H1 (cell line): ENCODE results near the gene MAPKAPK5. TPM values are rescaled to one million over a fixed set of nuclear protein-coding genes. Genes with fewer than 3 reads are reported as not detected.
A peak's percentile ranks its signal among the peaks of the same experiment; 100 is the strongest.

Source experiments
- CTCF ChIA-PET: fragments of 300-600 bp; sonication (Branson Sonifier 250); formaldehyde crosslinking; loops from one replicate; lab custom pipeline; 2021; ENCODE audit not compliant: partially characterized antibody; lab: Charles Lee
- POLR2A ChIA-PET: fragments of 300-600 bp; sonication (Branson Sonifier 250); formaldehyde crosslinking; loops from one replicate; lab custom pipeline; 2021; ENCODE audit warnings: inconsistent platforms; ENCODE audit not compliant: partially characterized antibody; lab: Charles Lee
- DNase-seq, 2 experiments: peaks; one replicate each; pipeline versions ENCODE4 v3.0.0 to v3.0.0-alpha.2; 2010 to 2022; ENCODE audit warnings: low spot score in 2 of 2, low read depth in 1 of 2, mixed read lengths in 1 of 2
- FAIRE-seq: peaks from 2 replicates; lab custom pipeline; 2011; peaks lifted over from hg19 to GRCh38; lab: Jason Lieb, UNC
- H2AFZ ChIP-seq: 2 replicates; pipeline ENCODE4 v1.8.1; 2012; ENCODE audit warnings: low read length, inconsistent platforms
- H2AK5ac ChIP-seq: 2 replicates; pipeline ENCODE4 v1.6.1; 2013; ENCODE audit warnings: low read depth, low read length
- H2BK120ac ChIP-seq: replicated peaks from 2 replicates; pipeline ENCODE3; 2013; ENCODE audit warnings: low read depth, low read length, inconsistent platforms
- H2BK12ac ChIP-seq: 2 replicates; pipeline ENCODE4 v1.6.1; 2013; ENCODE audit warnings: low read depth, low read length
- H2BK15ac ChIP-seq: 2 replicates; pipeline ENCODE4 v1.6.1; 2013; ENCODE audit warnings: low read length
- H2BK20ac ChIP-seq: 2 replicates; pipeline ENCODE4 v1.6.1; 2013; ENCODE audit warnings: low read length
- H2BK5ac ChIP-seq: 2 replicates; pipeline ENCODE4 v1.6.1; 2013; ENCODE audit warnings: low read depth, low read length
- H3K14ac ChIP-seq: 2 replicates; pipeline ENCODE4 v1.6.1; 2013; ENCODE audit warnings: inconsistent platforms; ENCODE audit not compliant: insufficient read length
- H3K18ac ChIP-seq: 2 replicates; pipeline ENCODE4 v1.6.1; 2013; ENCODE audit warnings: low read length; ENCODE audit errors: extremely low read depth
- H3K23ac ChIP-seq: 2 replicates; pipeline ENCODE4 v1.6.1; 2013; ENCODE audit warnings: inconsistent platforms; ENCODE audit not compliant: insufficient read length
- H3K23me2 ChIP-seq: 2 replicates; pipeline ENCODE4 v1.6.1; 2013; ENCODE audit warnings: low read depth, low read length
- H3K27ac ChIP-seq: 2 replicates; pipeline ENCODE4 v1.6.1; 2011; ENCODE audit warnings: low read depth, low read length, inconsistent platforms
- H3K27me3 ChIP-seq, 4 experiments: replicated peaks in 1 of 4; 1 replicate in 1 of 4; 2 replicates in 3 of 4; pipeline versions ENCODE4 v1.6.1 to v1.8.1; 2011 to 2013; ENCODE audit warnings: low read length in 3 of 4, mild to moderate bottlenecking in 3 of 4, inconsistent platforms in 2 of 4, mixed read lengths in 2 of 4, moderate library complexity in 1 of 4; ENCODE audit not compliant: control insufficient read depth in 3 of 4, insufficient read depth in 3 of 4; ENCODE audit errors: extremely low read depth in 1 of 4
- H3K36me3 ChIP-seq, 4 experiments: 2 replicates each; pipeline versions ENCODE4 v1.6.1 to v1.8.1; 2011 to 2013; ENCODE audit warnings: mild to moderate bottlenecking in 4 of 4, low read length in 3 of 4, moderate library complexity in 2 of 4, control low read depth in 1 of 4, inconsistent platforms in 1 of 4; ENCODE audit not compliant: insufficient read depth in 4 of 4, control insufficient read depth in 2 of 4
- H3K4ac ChIP-seq: replicated peaks from 2 replicates; pipeline ENCODE3; 2013; ENCODE audit warnings: low read length, low read depth, mixed read lengths, inconsistent platforms; ENCODE audit not compliant: insufficient read length
- H3K4me1 ChIP-seq, 4 experiments: replicated peaks in 1 of 4; 1 replicate in 1 of 4; 2 replicates in 3 of 4; pipeline versions ENCODE4 v1.6.1 to v1.8.1; 2011 to 2013; ENCODE audit warnings: low read length in 3 of 4, inconsistent platforms in 2 of 4, mixed read lengths in 1 of 4; ENCODE audit not compliant: insufficient read depth in 4 of 4, control insufficient read depth in 3 of 4
- H3K4me2 ChIP-seq, 2 experiments: 2 replicates each; pipeline versions ENCODE4 v1.6.1 to v1.8.1; 2011 to 2013; ENCODE audit warnings: low read depth in 2 of 2, low read length in 2 of 2, control low read depth in 1 of 2, inconsistent platforms in 1 of 2, mild to moderate bottlenecking in 1 of 2; ENCODE audit not compliant: insufficient read depth in 1 of 2
- H3K4me3 ChIP-seq, 4 experiments: fragments of 200-600, 300-600 bp in 1 of 4; sonication (generic), shearing (Covaris generic), sonication (Bioruptor Twin) in 1 of 4; 2 replicates each; pipeline versions ENCODE4 v1.5.1 to v1.8.1; 2011 to 2016; ENCODE audit warnings: low read length in 4 of 4, low read depth in 3 of 4, control low read depth in 2 of 4, inconsistent platforms in 2 of 4, mild to moderate bottlenecking in 2 of 4, mixed read lengths in 1 of 4, moderate library complexity in 1 of 4; ENCODE audit not compliant: insufficient read depth in 2 of 4; ENCODE audit errors: extremely low read depth in 1 of 4
- H3K56ac ChIP-seq: replicated peaks from 2 replicates; pipeline ENCODE3; 2013; ENCODE audit warnings: low read depth, mild to moderate bottlenecking, mixed read lengths, low read length, inconsistent platforms; ENCODE audit not compliant: insufficient read length
- H3K79me1 ChIP-seq: 2 replicates; pipeline ENCODE4 v1.6.1; 2013; ENCODE audit warnings: low read depth, low read length, control low read depth
- H3K79me2 ChIP-seq, 2 experiments: 2 replicates each; pipeline versions ENCODE4 v1.6.1 to v1.8.1; 2012 to 2013; ENCODE audit warnings: low read length in 2 of 2, mild to moderate bottlenecking in 2 of 2, inconsistent platforms in 1 of 2; ENCODE audit not compliant: insufficient read depth in 2 of 2, control insufficient read depth in 1 of 2
- H3K9ac ChIP-seq, 4 experiments: replicated peaks in 1 of 4; 1 replicate in 1 of 4; 2 replicates in 3 of 4; pipeline versions ENCODE4 v1.6.1 to v1.8.1; 2011 to 2013; ENCODE audit warnings: low read depth in 3 of 4, low read length in 3 of 4, control low read depth in 2 of 4, mild to moderate bottlenecking in 2 of 4, moderate library complexity in 2 of 4, inconsistent platforms in 1 of 4; ENCODE audit errors: extremely low read depth in 1 of 4
- H3K9me3 ChIP-seq, 2 experiments: 2 replicates each; pipeline versions ENCODE4 v1.6.1 to v1.8.1; 2012 to 2013; ENCODE audit warnings: mild to moderate bottlenecking in 2 of 2, moderate library complexity in 2 of 2, control low read depth in 1 of 2, inconsistent platforms in 1 of 2, low read depth in 1 of 2, low read length in 1 of 2, mixed read lengths in 1 of 2; ENCODE audit not compliant: insufficient read depth in 2 of 2
- H4K20me1 ChIP-seq, 2 experiments: replicated peaks in 1 of 2; 2 replicates each; pipeline versions ENCODE3 to v1.8.1; 2011 to 2013; ENCODE audit warnings: inconsistent platforms in 2 of 2, low read length in 2 of 2, mild to moderate bottlenecking in 1 of 2; ENCODE audit not compliant: insufficient read depth in 2 of 2, control insufficient read depth in 1 of 2
- H4K5ac ChIP-seq: 2 replicates; pipeline ENCODE4 v1.6.1; 2013; ENCODE audit warnings: low read length, low read depth, mixed read lengths, inconsistent platforms; ENCODE audit not compliant: insufficient read length
- H4K8ac ChIP-seq: 2 replicates; pipeline ENCODE4 v1.8.0; 2013; ENCODE audit warnings: mild to moderate bottlenecking, moderate library complexity, low read length, inconsistent platforms; ENCODE audit not compliant: insufficient read depth; ENCODE audit errors: extremely low read depth
- H4K91ac ChIP-seq: replicated peaks from 2 replicates; pipeline ENCODE3; 2013; ENCODE audit warnings: low read length, mixed read lengths, inconsistent platforms; ENCODE audit not compliant: insufficient read length
- E2F6 ChIP-seq: IDR thresholded peaks from 2 replicates; pipeline ENCODE4 v1.6.1; 2012; ENCODE audit warnings: inconsistent platforms
- SP4 ChIP-seq: IDR thresholded peaks from 2 replicates; pipeline ENCODE4 v1.6.1; 2012; ENCODE audit warnings: low read length, inconsistent platforms
- WGBS, 2 experiments: shearing (Covaris generic) in 1 of 2; methylation state at CpG; one replicate each; pipeline versions ENCODE4 v1.1.6 to v1.1.7; 2013 to 2015; ENCODE audit warnings: low lambda C conversion rate in 2 of 2, mixed read lengths in 2 of 2, inconsistent platforms in 1 of 2, low coverage in 1 of 2, missing lambda C conversion rate in 1 of 2; ENCODE audit not compliant: insufficient replicate concordance in 2 of 2, insufficient coverage in 1 of 2, insufficient read length in 1 of 2; ENCODE audit errors: extremely low coverage in 1 of 2, missing lambda C conversion rate in 1 of 2; 5-methylcytosine and 5-hydroxymethylcytosine counted together
- polyA plus RNA-seq, 7 experiments: library from polyadenylated mRNA; depleted of rRNA in 3 of 7; stranded (reverse) in 5 of 7; unstranded in 2 of 7; fragments of >200 nt in 5 of 7; fragments of 200-250 nt in 2 of 7; gene quantifications; 1 replicate in 5 of 7; 2 replicates in 1 of 7; 4 replicates in 1 of 7; pipeline versions ENCODE4 v1.2.1 to v1.2.3, GENCODE V29; 2011 to 2013; ENCODE audit warnings: missing spikeins in 2 of 7, mixed read lengths in 2 of 7
- total RNA-seq: library from RNA; stranded (reverse); fragmentation: NEBNext Ultra II Directional; extraction: Animal tissue kit (Norgen Biotek cat#: 25700); gene quantifications from 2 replicates; pipeline ENCODE4 v1.2.1, GENCODE V29; 2021

Gene MAPKAPK5
- total and polyA plus RNA-seq, 2 of the 8 experiments (the other 6 are each of a cell fraction or from before 2014, with no cell fraction given) = 40.0 to 91.5 TPM

- H3K14ac ChIP-seq = no peak overlapping the region
- H3K4me2 ChIP-seq = no peak overlapping the region
- H3K23ac ChIP-seq = no peak overlapping the region
- no peak overlapping the region for H4K91ac ChIP-seq
- H2BK15ac ChIP-seq = no peak overlapping the region
- no peaks in the 10 kb centered on the region for H3K27me3 ChIP-seq
- H2AFZ ChIP-seq = no peak overlapping the region
- no peak overlapping the region for H3K56ac ChIP-seq
- peak; percentile 50 to 76 for DNase-seq
- H2AK5ac ChIP-seq = no peak overlapping the region
- H2BK12ac ChIP-seq = no peak overlapping the region
- ChIA-PET POLR2A (interaction anchor here (0.6 to 2.3 kb wide), 18 partner anchors 10 to 210 kb away, joined by 3 to 11 read pairs (median 4); partner anchors contain the start of genes ALDH2 and MAPKAPK5), CTCF (interaction anchor here (0.6 to 9.0 kb wide), 43 partner anchors 9 to 1741 kb away, joined by 3 to 165 read pairs (median 5); partner anchors contain the start of gene ALDH2)
- WGBS, 2 experiments = 40% methylated on average over 13 of the region's 13 CpGs; no CpG with 5 or more reads in 1 of the 2 experiments
- H3K4ac ChIP-seq = no peak overlapping the region
- no peak overlapping the region for H2BK120ac ChIP-seq
- no peaks in the 10 kb centered on the region for H3K9me3 ChIP-seq
- no peak overlapping the region for H3K4me3 ChIP-seq
- H4K8ac ChIP-seq = no peak overlapping the region
- H3K4me1 ChIP-seq = no peaks in the 10 kb centered on the region
- H3K18ac ChIP-seq = no peak overlapping the region
- H3K23me2 ChIP-seq = no peaks in the 10 kb centered on the region
- H4K5ac ChIP-seq = no peak overlapping the region
- peaks cover 0 to 5% (median 0%) of the 10 kb centered on the region in 4 experiments; a peak in 1 of 8 replicates for H3K36me3 ChIP-seq
- no peaks in the 10 kb centered on the region for H3K79me2 ChIP-seq
- H2BK5ac ChIP-seq = no peak overlapping the region
- no peaks in the 10 kb centered on the region for H4K20me1 ChIP-seq
- no peaks in the 10 kb centered on the region for H3K79me1 ChIP-seq
- H3K27ac ChIP-seq = no peak overlapping the region
- no peak overlapping the region for H2BK20ac ChIP-seq
- no peak overlapping the region for H3K9ac ChIP-seq
- peak; percentile 71 for FAIRE-seq
- TF ChIP-seq SP4 = no peak
- TF ChIP-seq E2F6 = no peak
Observed at GRCh38 chr12:111812881-111813741, 28.9 kb upstream of the MAPKAPK5 start.
